ENCODE results near the gene QSOX1. TPM values are rescaled to one million over a fixed set of nuclear protein-coding genes. Genes with fewer than 3 reads are reported as not detected.

The QSOX1 gene
- total and polyA plus RNA-seq, 9 of the 15 experiments (the other 6 are each of a cell fraction or from before 2014, with no cell fraction given): 4.0 to 53.1 (median 15.0) TPM

GRCh38 chr1:180167721-180168467 is 13.2 kb downstream of the QSOX1 start (continued):
- no peak for TF ChIP-seq ZNF407 (IDR thresholded peaks at IDR 0.05; ENCODE audit: low read depth)
- TF ChIP-seq KAT8 (IDR thresholded peaks at IDR 0.05; ENCODE audit: low read depth): no peak
- no peak for TF ChIP-seq GTF2B (IDR thresholded peaks at IDR 0.05; ENCODE audit: extremely low read depth, insufficient read length)
- peak; percentile 19; the same call in 1 of the 2 replicates for TF ChIP-seq TFAP4 (CRISPR knock-in tag; IDR thresholded peaks at IDR 0.05; ENCODE audit: borderline replicate concordance)
- peak; percentile 70; the same call in 1 of the 2 replicates for TF ChIP-seq TGIF2 (CRISPR knock-in tag; IDR thresholded peaks at IDR 0.05)
- no peak for TF ChIP-seq IRF9 (tag; IDR thresholded peaks at IDR 0.05)
- TF ChIP-seq ASH1L (IDR thresholded peaks at IDR 0.05; ENCODE audit: borderline replicate concordance, low read depth, partially characterized antibody): no peak
- TF ChIP-seq MCM7 (IDR thresholded peaks at IDR 0.05): no peak
- TF ChIP-seq THRA (IDR thresholded peaks at IDR 0.05): no peak
- TF ChIP-seq CTCF (IDR thresholded peaks at IDR 0.05 in 2 of 3, conservative IDR thresholded peaks at IDR 0.05 in 1 of 3; ENCODE audit: insufficient read depth in 2 of 3, low read depth in 1 of 3, low read length in 3 of 3): peak in 2 of 3 experiments; percentile 10 to 15; a peak in 1 of 6 replicates
- TF ChIP-seq WHSC1 (IDR thresholded peaks at IDR 0.05; ENCODE audit: low read length): no peak
- no peak for TF ChIP-seq NCOA1 (IDR thresholded peaks at IDR 0.05; ENCODE audit: low read depth)

Data from K562 (cell line).